ENCODE data around the gene ZNF337. TPM values are rescaled to one million over a fixed set of nuclear protein-coding genes. Genes with fewer than 3 reads are reported as not detected.

Gene ZNF337
- total and polyA plus RNA-seq, 2 of the 13 experiments (the other 11 are each of a cell fraction or from before 2014, with no cell fraction given) = 17.0 to 19.6 TPM

GRCh38 chr20:25696371-25697131, at the start of gene ZNF337 (continued):
- TF ChIP-seq, protein P1, sequence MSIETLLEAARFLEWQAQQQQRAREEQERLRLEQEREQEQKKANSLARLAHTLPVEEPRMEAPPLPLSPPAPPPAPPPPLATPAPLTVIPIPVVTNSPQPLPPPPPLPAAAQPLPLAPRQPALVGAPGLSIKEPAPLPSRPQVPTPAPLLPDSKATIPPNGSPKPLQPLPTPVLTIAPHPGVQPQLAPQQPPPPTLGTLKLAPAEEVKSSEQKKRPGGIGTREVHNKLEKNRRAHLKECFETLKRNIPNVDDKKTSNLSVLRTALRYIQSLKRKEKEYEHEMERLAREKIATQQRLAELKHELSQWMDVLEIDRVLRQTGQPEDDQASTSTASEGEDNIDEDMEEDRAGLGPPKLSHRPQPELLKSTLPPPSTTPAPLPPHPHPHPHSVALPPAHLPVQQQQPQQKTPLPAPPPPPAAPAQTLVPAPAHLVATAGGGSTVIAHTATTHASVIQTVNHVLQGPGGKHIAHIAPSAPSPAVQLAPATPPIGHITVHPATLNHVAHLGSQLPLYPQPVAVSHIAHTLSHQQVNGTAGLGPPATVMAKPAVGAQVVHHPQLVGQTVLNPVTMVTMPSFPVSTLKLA (IDR thresholded peaks at IDR 0.05) = no peak
- peak; percentile 73 for TF ChIP-seq RARA (CRISPR knock-in tag; IDR thresholded peaks at IDR 0.05)
- TF ChIP-seq SIX1 (CRISPR knock-in tag; IDR thresholded peaks at IDR 0.05; ENCODE audit: borderline replicate concordance) = peak; percentile 58; the same call in 1 of the 2 replicates
- peak; percentile 100 for TF ChIP-seq ZNF143 (CRISPR knock-in tag; IDR thresholded peaks at IDR 0.05)
- peak; percentile 100 for TF ChIP-seq CREM (IDR thresholded peaks at IDR 0.05)
- peak; percentile 46; the same call in 1 of the 2 replicates for TF ChIP-seq CREM (CRISPR knock-in tag; IDR thresholded peaks at IDR 0.05)
- no peak for TF ChIP-seq ZNF773 (CRISPR knock-in tag; IDR thresholded peaks at IDR 0.05; ENCODE audit: borderline replicate concordance)
- no peak for TF ChIP-seq ZNF282 (IDR thresholded peaks at IDR 0.05; ENCODE audit: partially characterized antibody)
- TF ChIP-seq ZGPAT (CRISPR knock-in tag; IDR thresholded peaks at IDR 0.05) = peak; percentile 99; the same call in 1 of the 2 replicates
- peak; percentile 100 for TF ChIP-seq ZBTB2 (CRISPR knock-in tag; IDR thresholded peaks at IDR 0.05; ENCODE audit: low read depth)
- peak; percentile 93 for TF ChIP-seq YEATS4 (CRISPR knock-in tag; IDR thresholded peaks at IDR 0.05; ENCODE audit: borderline replicate concordance)
- no peak for TF ChIP-seq ARNT (IDR thresholded peaks at IDR 0.05)
- TF ChIP-seq ZNF619 (CRISPR knock-in tag; IDR thresholded peaks at IDR 0.05) = no peak; the same call in 1 of the 2 replicates
- TF ChIP-seq MXD1 (CRISPR knock-in tag; IDR thresholded peaks at IDR 0.05) = peak; percentile 98
- peak; percentile 100 for TF ChIP-seq ZNF639 (CRISPR knock-in tag; conservative IDR thresholded peaks at IDR 0.05)
- peak; percentile 93 for TF ChIP-seq ZNF292 (CRISPR knock-in tag; IDR thresholded peaks at IDR 0.05; ENCODE audit: borderline replicate concordance, low read depth)
- peak; percentile 99; the same call in 1 of the 2 replicates for TF ChIP-seq ZNF572 (CRISPR knock-in tag; IDR thresholded peaks at IDR 0.05)
- no peak for TF ChIP-seq SCMH1 (CRISPR knock-in tag; IDR thresholded peaks at IDR 0.05; ENCODE audit: borderline replicate concordance)
- TF ChIP-seq, protein P2, sequence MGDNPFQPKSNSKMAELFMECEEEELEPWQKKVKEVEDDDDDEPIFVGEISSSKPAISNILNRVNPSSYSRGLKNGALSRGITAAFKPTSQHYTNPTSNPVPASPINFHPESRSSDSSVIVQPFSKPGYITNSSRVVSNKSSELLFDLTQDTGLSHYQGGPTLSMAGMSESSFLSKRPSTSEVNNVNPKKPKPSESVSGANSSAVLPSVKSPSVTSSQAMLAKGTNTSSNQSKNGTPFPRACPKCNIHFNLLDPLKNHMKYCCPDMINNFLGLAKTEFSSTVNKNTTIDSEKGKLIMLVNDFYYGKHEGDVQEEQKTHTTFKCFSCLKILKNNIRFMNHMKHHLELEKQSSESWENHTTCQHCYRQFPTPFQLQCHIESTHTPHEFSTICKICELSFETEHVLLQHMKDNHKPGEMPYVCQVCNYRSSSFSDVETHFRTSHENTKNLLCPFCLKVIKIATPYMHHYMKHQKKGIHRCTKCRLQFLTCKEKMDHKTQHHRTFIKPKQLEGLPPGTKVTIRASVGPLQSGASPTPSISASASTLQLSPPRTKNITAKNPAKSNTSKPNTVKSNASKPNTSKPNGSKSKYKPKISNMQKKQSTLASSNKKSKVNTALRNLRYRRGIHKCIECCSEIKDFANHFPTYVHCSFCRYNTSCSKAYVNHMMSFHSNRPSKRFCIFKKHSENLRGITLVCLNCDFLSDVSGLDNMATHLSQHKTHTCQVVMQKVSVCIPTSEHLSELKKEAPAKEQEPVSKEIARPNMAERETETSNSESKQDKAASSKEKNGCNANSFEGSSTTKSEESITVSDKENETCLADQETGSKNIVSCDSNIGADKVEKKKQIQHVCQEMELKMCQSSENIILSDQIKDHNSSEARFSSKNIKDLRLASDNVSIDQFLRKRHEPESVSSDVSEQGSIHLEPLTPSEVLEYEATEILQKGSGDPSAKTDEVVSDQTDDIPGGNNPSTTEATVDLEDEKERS (CRISPR knock-in tag; IDR thresholded peaks at IDR 0.05) = peak; percentile 99
